ENCODE measurements around the gene SPOUT1.
"Not testable (repeated sequence)": the region's sequence is repeated elsewhere in the genome, so short reads cannot be mapped to it uniquely, and the experiment has no call there.

Gene SPOUT1

GRCh38 chr9:128802482-128802881 is 27.1 kb downstream of the SPOUT1 start:
- Histone ChIP-seq H3K27me3 (ENCODE audit: insufficient read depth, low read length) (no peaks in the 10 kb centered on the region), H3K4me1 (ENCODE audit: insufficient read depth, low read length) (no peaks in the 10 kb centered on the region), H3K9ac (ENCODE audit: low read depth, low read length) (no peak overlapping the region), H3K27ac (ENCODE audit: low read length) (no peak overlapping the region), H3K4me3 (ENCODE audit: low read length) (no peak overlapping the region), H3K9me3 (ENCODE audit: insufficient read depth, low read depth, low read length) (no peaks in the 10 kb centered on the region), H3K36me3 (ENCODE audit: insufficient read depth, low read depth, low read length) (peaks cover 72% of the 10 kb centered on the region)

- Histone ChIP-seq H3K27me3 (ENCODE audit: insufficient read depth, low read length) (no peaks in the 10 kb centered on the region), H3K9me3 (ENCODE audit: insufficient read depth, low read depth, low read length) (no peaks in the 10 kb centered on the region), H3K4me1 (ENCODE audit: insufficient read depth, low read length) (no peaks in the 10 kb centered on the region), H3K4me3 (ENCODE audit: low read length) (no peak overlapping the region), H3K27ac (ENCODE audit: low read length) (no peak overlapping the region), H3K36me3 (ENCODE audit: insufficient read depth, low read depth, low read length) (peaks cover 56% of the 10 kb centered on the region), H3K9ac (ENCODE audit: low read depth, low read length) (no peak overlapping the region)
These were observed 29.5 kb downstream of the SPOUT1 start for GRCh38 chr9:128800061-128800460.

GRCh38 chr9:128798896-128799295 is 30.7 kb downstream of the SPOUT1 start:
- Histone ChIP-seq H3K27ac (ENCODE audit: low read length) (no peak overlapping the region), H3K27me3 (ENCODE audit: insufficient read depth, low read length) (no peaks in the 10 kb centered on the region), H3K4me1 (ENCODE audit: insufficient read depth, low read length) (no peaks in the 10 kb centered on the region), H3K9me3 (ENCODE audit: insufficient read depth, low read depth, low read length) (no peaks in the 10 kb centered on the region), H3K9ac (ENCODE audit: low read depth, low read length) (no peak overlapping the region), H3K4me3 (ENCODE audit: low read length) (no peak overlapping the region), H3K36me3 (ENCODE audit: insufficient read depth, low read depth, low read length) (peaks cover 61% of the 10 kb centered on the region)

- not testable (repeated sequence) for H3K27me3 ChIP-seq (ENCODE audit: insufficient read depth, low read length); H3K9me3 ChIP-seq (ENCODE audit: insufficient read depth, low read depth, low read length); H3K4me3 ChIP-seq (ENCODE audit: low read length); H3K9ac ChIP-seq (ENCODE audit: low read depth, low read length); H3K27ac ChIP-seq (ENCODE audit: low read length); H3K4me1 ChIP-seq (ENCODE audit: insufficient read depth, low read length)
- peaks cover 70% of the 10 kb centered on the region for H3K36me3 ChIP-seq (ENCODE audit: insufficient read depth, low read depth, low read length)
These were observed 34.6 kb downstream of the SPOUT1 start for GRCh38 chr9:128794961-128795360.

GRCh38 chr9:128792978-128793686 is 36.5 kb downstream of the SPOUT1 start:
- no peak overlapping the region for H3K27ac ChIP-seq (ENCODE audit: low read length)
- no peaks in the 10 kb centered on the region for H3K9me3 ChIP-seq (ENCODE audit: insufficient read depth, low read depth, low read length)
- no peak overlapping the region for H3K4me3 ChIP-seq (ENCODE audit: low read length)
- peaks cover 56% of the 10 kb centered on the region for H3K36me3 ChIP-seq (ENCODE audit: insufficient read depth, low read depth, low read length)
- H3K4me1 ChIP-seq (ENCODE audit: insufficient read depth, low read length) = no peaks in the 10 kb centered on the region; the same call in 1 of the 2 replicates
- H3K9ac ChIP-seq (ENCODE audit: low read depth, low read length) = no peak overlapping the region
- H3K27me3 ChIP-seq (ENCODE audit: insufficient read depth, low read length) = no peaks in the 10 kb centered on the region

GRCh38 chr9:128792134-128792533 is 37.5 kb downstream of the SPOUT1 start:
- H3K36me3 ChIP-seq (ENCODE audit: insufficient read depth, low read depth, low read length) = peaks cover 46% of the 10 kb centered on the region
- H3K4me1 ChIP-seq (ENCODE audit: insufficient read depth, low read length) = peaks cover 3% of the 10 kb centered on the region; the same call in 1 of the 2 replicates
- no peaks in the 10 kb centered on the region for H3K9me3 ChIP-seq (ENCODE audit: insufficient read depth, low read depth, low read length)
- H3K4me3 ChIP-seq (ENCODE audit: low read length) = no peak overlapping the region
- no peaks in the 10 kb centered on the region for H3K27me3 ChIP-seq (ENCODE audit: insufficient read depth, low read length)
- H3K9ac ChIP-seq (ENCODE audit: low read depth, low read length) = no peak overlapping the region
- no peak overlapping the region for H3K27ac ChIP-seq (ENCODE audit: low read length)

- H3K9me3 ChIP-seq (ENCODE audit: insufficient read depth, low read depth, low read length) = no peaks in the 10 kb centered on the region
- peaks cover 3% of the 10 kb centered on the region; the same call in 1 of the 2 replicates for H3K4me1 ChIP-seq (ENCODE audit: insufficient read depth, low read length)
- H3K27me3 ChIP-seq (ENCODE audit: insufficient read depth, low read length) = no peaks in the 10 kb centered on the region
- no peak overlapping the region for H3K9ac ChIP-seq (ENCODE audit: low read depth, low read length)
- H3K4me3 ChIP-seq (ENCODE audit: low read length) = no peak overlapping the region
- no peak overlapping the region for H3K27ac ChIP-seq (ENCODE audit: low read length)
- H3K36me3 ChIP-seq (ENCODE audit: insufficient read depth, low read depth, low read length) = peaks cover 43% of the 10 kb centered on the region
These were observed 39.1 kb downstream of the SPOUT1 start for GRCh38 chr9:128790536-128790935.

- no peaks in the 10 kb centered on the region for H3K27me3 ChIP-seq (ENCODE audit: insufficient read depth, low read length)
- no peak overlapping the region for H3K27ac ChIP-seq (ENCODE audit: low read length)
- peaks cover 3% of the 10 kb centered on the region; the same call in 1 of the 2 replicates for H3K4me1 ChIP-seq (ENCODE audit: insufficient read depth, low read length)
- H3K9ac ChIP-seq (ENCODE audit: low read depth, low read length) = peak overlapping the region; percentile 69; the same call in 1 of the 2 replicates
- peaks cover 28% of the 10 kb centered on the region for H3K36me3 ChIP-seq (ENCODE audit: insufficient read depth, low read depth, low read length)
- peak overlapping the region; percentile 72; the same call in 1 of the 2 replicates for H3K4me3 ChIP-seq (ENCODE audit: low read length)
- H3K9me3 ChIP-seq (ENCODE audit: insufficient read depth, low read depth, low read length) = no peaks in the 10 kb centered on the region
These were observed 41.1 kb downstream of the SPOUT1 start for GRCh38 chr9:128788445-128788844.

DNA sequence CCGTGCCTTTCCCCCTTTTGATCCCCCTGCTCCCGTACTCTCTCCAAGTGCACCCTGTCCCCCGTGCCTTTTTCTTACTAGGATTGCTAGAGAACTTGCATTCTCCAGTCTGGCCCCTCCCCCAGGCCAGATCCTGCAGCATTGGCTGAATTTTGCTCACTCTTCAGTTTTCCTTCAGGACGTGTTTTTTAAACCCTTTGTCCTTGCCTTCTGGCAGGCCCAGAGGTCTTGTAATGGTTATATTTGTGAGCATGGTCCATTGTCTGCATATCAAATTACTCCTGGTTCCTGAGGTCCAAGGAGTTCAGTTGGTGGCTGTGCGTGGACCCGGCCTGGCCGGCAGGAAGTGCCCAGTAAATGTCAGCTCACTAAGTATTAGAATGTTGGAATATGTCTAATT is 41.9 kb downstream of the SPOUT1 start:
- H3K9ac ChIP-seq (ENCODE audit: low read depth, low read length) = peak overlapping the region; percentile 69; the same call in 1 of the 2 replicates
- H3K4me3 ChIP-seq (ENCODE audit: low read length) = peak overlapping the region; percentile 72
- no peaks in the 10 kb centered on the region for H3K9me3 ChIP-seq (ENCODE audit: insufficient read depth, low read depth, low read length)
- peaks cover 3% of the 10 kb centered on the region; the same call in 1 of the 2 replicates for H3K4me1 ChIP-seq (ENCODE audit: insufficient read depth, low read length)
- H3K36me3 ChIP-seq (ENCODE audit: insufficient read depth, low read depth, low read length) = peaks cover 20% of the 10 kb centered on the region
- H3K27ac ChIP-seq (ENCODE audit: low read length) = no peak overlapping the region
- H3K27me3 ChIP-seq (ENCODE audit: insufficient read depth, low read length) = no peaks in the 10 kb centered on the region

GRCh38 chr9:128786681-128787601 is 42.7 kb downstream of the SPOUT1 start, which contains the start of gene TBC1D13:
TBC1D13 (plus strand) TSS chr9:128787253; CDS start chr9:128787354, 101 bp downstream.
- Histone ChIP-seq H3K27ac (ENCODE audit: low read length) (no peak within 1 kb of the TSS), H3K27me3 (ENCODE audit: insufficient read depth, low read length) (no peaks in the 10 kb centered on the region), H3K4me1 (ENCODE audit: insufficient read depth, low read length) (peaks cover 3% of the 10 kb centered on the region; the same call in 1 of the 2 replicates), H3K9ac (ENCODE audit: low read depth, low read length) (peak within 1 kb of the TSS; percentile 69; the same call in 1 of the 2 replicates), H3K4me3 (ENCODE audit: low read length) (peak within 1 kb of the TSS; percentile 72), H3K36me3 (ENCODE audit: insufficient read depth, low read depth, low read length) (peaks cover 12% of the 10 kb centered on the region), H3K9me3 (ENCODE audit: insufficient read depth, low read depth, low read length) (no peaks in the 10 kb centered on the region)

- H3K9me3 ChIP-seq (ENCODE audit: insufficient read depth, low read depth, low read length) = no peaks in the 10 kb centered on the region; the same call in 1 of the 2 replicates
- no peak overlapping the region for H3K4me3 ChIP-seq (ENCODE audit: low read length)
- no peak overlapping the region for H3K27ac ChIP-seq (ENCODE audit: low read length)
- no peaks in the 10 kb centered on the region for H3K36me3 ChIP-seq (ENCODE audit: insufficient read depth, low read depth, low read length)
- no peaks in the 10 kb centered on the region for H3K27me3 ChIP-seq (ENCODE audit: insufficient read depth, low read length)
- no peak overlapping the region for H3K9ac ChIP-seq (ENCODE audit: low read depth, low read length)
- peaks cover 3% of the 10 kb centered on the region; the same call in 1 of the 2 replicates for H3K4me1 ChIP-seq (ENCODE audit: insufficient read depth, low read length)
These were observed 44.2 kb downstream of the SPOUT1 start for GRCh38 chr9:128785427-128785826.
